PC-3 (cell line): ENCODE data around the gene POLR2E. TPM values are rescaled to one million over a fixed set of nuclear protein-coding genes. Genes with fewer than 3 reads are reported as not detected.

Experiments used
- ATAC-seq: fragments of 200-7000 bp; cut with Tn5 transposase; 2 replicates; pipeline ENCODE4 v1.9.1; 2020; ENCODE audit warnings: mild to moderate bottlenecking, moderate library complexity
- BruUV-seq: library from RNA; stranded (reverse); fragments of 400-500 nt; replicated peaks from 2 replicates; lab custom pipeline; 2021; lab: Mats Ljungman, UMichigan
- CTCF ChIA-PET: fragments of 300-600 bp; sonication (Branson Sonifier 250); formaldehyde crosslinking; loops from one replicate; lab custom pipeline; 2022; ENCODE audit warnings: antibody characterized with exemption; lab: Charles Lee
- POLR2A ChIA-PET: fragments of 300-600 bp; sonication (Branson Sonifier 250); formaldehyde crosslinking; loops from one replicate; lab custom pipeline; 2022; ENCODE audit warnings: antibody characterized with exemption; ENCODE audit not compliant: unreplicated experiment; lab: Charles Lee
- DNase-seq: peaks from one replicate; pipeline ENCODE4 v3.0.0-alpha.2; 2015
- H2AFZ ChIP-seq: fragments of 300-600 bp; sonication (generic); 2 replicates; pipeline ENCODE4 v1.6.0; 2016; ENCODE audit warnings: antibody characterized with exemption, low read length
- H3F3A ChIP-seq: fragments of 300-600 bp; sonication (generic); one replicate; pipeline ENCODE4 v1.6.0; 2017; ENCODE audit warnings: antibody characterized with exemption, low read length, control low read depth, mild to moderate bottlenecking; ENCODE audit not compliant: unreplicated experiment
- H3K27ac ChIP-seq: fragments of 300-600 bp; sonication (generic); 2 replicates; pipeline ENCODE4 v1.5.1; 2016; ENCODE audit warnings: mild to moderate bottlenecking, low read length
- H3K27me3 ChIP-seq: fragments of 300-600 bp; sonication (generic); 2 replicates; pipeline ENCODE4 v1.6.1; 2016; ENCODE audit warnings: low read length, mixed read lengths
- H3K36me3 ChIP-seq: fragments of 300-600 bp; sonication (generic); 2 replicates; pipeline ENCODE4 v1.6.1; 2016; ENCODE audit warnings: low read depth, mixed run types, low read length, mixed read lengths
- H3K4me1 ChIP-seq: fragments of 300-600 bp; sonication (generic); 2 replicates; pipeline ENCODE4 v1.5.1; 2016; ENCODE audit warnings: low read length; ENCODE audit not compliant: insufficient read depth
- H3K4me2 ChIP-seq: fragments of 300-600 bp; sonication (generic); 2 replicates; pipeline ENCODE4 v1.6.0; 2016; ENCODE audit warnings: low read length
- H3K4me3 ChIP-seq: fragments of 300-600 bp; sonication (generic); 2 replicates; pipeline ENCODE4 v1.5.1; 2016; ENCODE audit warnings: mild to moderate bottlenecking, low read length, mixed read lengths
- H3K79me2 ChIP-seq: fragments of 300-600 bp; sonication (generic); 2 replicates; pipeline ENCODE4 v1.6.1; 2017; ENCODE audit warnings: low read length, mixed read lengths
- H3K9ac ChIP-seq: fragments of 300-600 bp; sonication (generic); 2 replicates; pipeline ENCODE4 v1.6.0; 2016; ENCODE audit warnings: mild to moderate bottlenecking, low read length
- H3K9me2 ChIP-seq: fragments of 300-600 bp; sonication (generic); replicated peaks from 2 replicates; pipeline ENCODE4 v1.6.1; 2016; ENCODE audit warnings: mixed run types, low read length, mixed read lengths
- H3K9me3 ChIP-seq: fragments of 300-600 bp; sonication (generic); 2 replicates; pipeline ENCODE4 v1.6.1; 2016; ENCODE audit warnings: low read length, mixed read lengths
- H4K20me1 ChIP-seq: fragments of 300-600 bp; sonication (generic); 2 replicates; pipeline ENCODE4 v1.6.1; 2016; ENCODE audit warnings: low read length, mixed read lengths
- CTCF ChIP-seq: fragments of 300-600 bp; sonication (generic); conservative IDR thresholded peaks from 2 replicates; pipeline ENCODE4 v1.5.1; 2017; ENCODE audit warnings: antibody characterized with exemption, low read depth, mild to moderate bottlenecking, low read length
- EZH2 ChIP-seq: fragments of 300-600 bp; sonication (generic); IDR thresholded peaks from one replicate; pipeline ENCODE4 v1.6.1; 2017; ENCODE audit warnings: antibody characterized with exemption, mild to moderate bottlenecking, low read length; ENCODE audit not compliant: unreplicated experiment
- EZH2phosphoT487 ChIP-seq: fragments of 300-600 bp; sonication (generic); IDR thresholded peaks from 2 replicates; pipeline ENCODE4 v1.6.1; 2018; ENCODE audit warnings: mild to moderate bottlenecking, antibody characterized with exemption, low read length, borderline replicate concordance
- intact Hi-C: fragments of 100-400 bp; cut with micrococcal nuclease; formaldehyde crosslinking; loops from 2 replicates; pipeline ENCODE4 v1.9.0; 2023
- total RNA-seq: library from RNA; depleted of rRNA; stranded (reverse); fragments of >200 nt; gene quantifications from 2 replicates; pipeline ENCODE4 v1.2.3, GENCODE V29; 2014

The POLR2E gene
- total RNA-seq, 1 experiment from 2014 or later: 375 TPM

GRCh38 chr19:1070931-1071791, 24.0 kb downstream of the POLR2E start:
- intact Hi-C loops: no loop called here
- no peak for TF ChIP-seq EZH2phosphoT487
- no peak for TF ChIP-seq CTCF
- no peak for TF ChIP-seq EZH2
- CTCF ChIA-PET: no interaction called here
- no peaks in the 10 kb centered on the region for H3F3A ChIP-seq
- H3K4me2 ChIP-seq: no peak overlapping the region
- POLR2A ChIA-PET: no interaction called here
- peaks cover 6% of the 10 kb centered on the region for H3K4me1 ChIP-seq
- no peak for ATAC-seq
- no peaks in the 10 kb centered on the region for H3K36me3 ChIP-seq
- no peaks in the 10 kb centered on the region for H4K20me1 ChIP-seq
- H3K9me2 ChIP-seq: no peaks in the 10 kb centered on the region
- H3K27ac ChIP-seq: no peak overlapping the region
- no peak overlapping the region for H3K9ac ChIP-seq
- H3K9me3 ChIP-seq: no peaks in the 10 kb centered on the region
- no peaks in the 10 kb centered on the region for H3K27me3 ChIP-seq
- H3K79me2 ChIP-seq: 0 out of 2 replicates have a peak, but pooled peaks cover 4% of the 10 kb centered on the region
- DNase-seq: no peak
- BruUV-seq: no TSS peak
- H3K4me3 ChIP-seq: no peak overlapping the region
- H2AFZ ChIP-seq: no peak overlapping the region

GRCh38 chr19:1070576-1070930, 24.6 kb downstream of the POLR2E start:
- no peaks in the 10 kb centered on the region for H3K9me2 ChIP-seq
- H3F3A ChIP-seq: no peaks in the 10 kb centered on the region
- no peaks in the 10 kb centered on the region for H3K36me3 ChIP-seq
- H3K79me2 ChIP-seq: 0 out of 2 replicates have a peak, but pooled peaks cover 4% of the 10 kb centered on the region
- POLR2A ChIA-PET: no interaction called here
- CTCF ChIA-PET: no interaction called here
- H2AFZ ChIP-seq: no peak overlapping the region
- TF ChIP-seq EZH2phosphoT487 (no peak), EZH2 (no peak), CTCF (no peak)
- intact Hi-C loops: no loop called here
- no peaks in the 10 kb centered on the region for H3K27me3 ChIP-seq
- no peak overlapping the region for H3K4me3 ChIP-seq
- no peak overlapping the region for H3K27ac ChIP-seq
- H3K4me2 ChIP-seq: no peak overlapping the region
- no peak for ATAC-seq
- H3K4me1 ChIP-seq: peaks cover 12% of the 10 kb centered on the region
- no peaks in the 10 kb centered on the region for H3K9me3 ChIP-seq
- BruUV-seq: no TSS peak
- H4K20me1 ChIP-seq: no peaks in the 10 kb centered on the region
- no peak overlapping the region for H3K9ac ChIP-seq
- no peak for DNase-seq
